Stimulated activated CD4-positive, alpha-beta T cell treated with anti-CD3 and anti-CD28 coated beads, Interleukin-4, amount 100 ng/mL, for 1 hour (primary cell): ENCODE measurements around the gene MTG2.

Experiments used
- DNase-seq: peaks from one replicate; pipeline ENCODE4 v3.0.0-alpha.2; 2020

MTG2 gene

DNA sequence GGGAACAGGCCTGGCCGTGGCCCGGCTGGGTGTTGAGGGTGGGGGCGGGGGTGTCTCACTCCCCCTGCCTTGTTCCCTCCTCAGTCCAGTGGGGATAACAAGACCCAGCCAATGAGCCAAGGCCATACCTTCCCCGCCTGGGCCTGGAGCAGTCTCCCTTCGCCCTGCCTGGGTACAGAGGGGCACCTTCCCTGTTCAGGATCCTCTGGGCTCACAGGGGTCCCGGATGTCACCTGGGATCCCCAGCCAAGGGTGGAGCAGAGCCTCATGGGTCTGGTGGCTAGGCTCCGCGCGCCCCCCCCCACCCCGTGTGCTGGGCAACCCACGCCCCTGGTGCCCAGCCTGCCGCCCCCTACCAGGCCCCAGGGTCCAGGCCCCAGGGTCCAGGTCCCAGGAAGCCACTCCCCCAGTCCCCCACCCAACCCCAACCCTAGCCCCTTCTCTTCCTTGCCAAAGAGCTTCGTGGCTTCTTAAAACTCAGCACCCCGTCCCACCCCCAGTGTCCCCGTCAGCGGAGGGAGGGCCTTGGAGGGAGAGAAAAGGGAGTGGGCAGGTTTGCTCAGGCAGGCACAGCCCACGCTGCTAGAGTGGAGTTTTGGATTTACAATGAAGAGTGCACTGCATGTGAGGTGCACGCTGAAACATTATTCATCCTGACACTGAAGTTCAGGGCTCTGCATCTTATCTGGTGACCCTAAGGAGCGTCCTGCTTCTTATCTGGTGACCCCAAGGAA, 25.4 kb downstream of the MTG2 start:
- no peak for DNase-seq

DNA sequence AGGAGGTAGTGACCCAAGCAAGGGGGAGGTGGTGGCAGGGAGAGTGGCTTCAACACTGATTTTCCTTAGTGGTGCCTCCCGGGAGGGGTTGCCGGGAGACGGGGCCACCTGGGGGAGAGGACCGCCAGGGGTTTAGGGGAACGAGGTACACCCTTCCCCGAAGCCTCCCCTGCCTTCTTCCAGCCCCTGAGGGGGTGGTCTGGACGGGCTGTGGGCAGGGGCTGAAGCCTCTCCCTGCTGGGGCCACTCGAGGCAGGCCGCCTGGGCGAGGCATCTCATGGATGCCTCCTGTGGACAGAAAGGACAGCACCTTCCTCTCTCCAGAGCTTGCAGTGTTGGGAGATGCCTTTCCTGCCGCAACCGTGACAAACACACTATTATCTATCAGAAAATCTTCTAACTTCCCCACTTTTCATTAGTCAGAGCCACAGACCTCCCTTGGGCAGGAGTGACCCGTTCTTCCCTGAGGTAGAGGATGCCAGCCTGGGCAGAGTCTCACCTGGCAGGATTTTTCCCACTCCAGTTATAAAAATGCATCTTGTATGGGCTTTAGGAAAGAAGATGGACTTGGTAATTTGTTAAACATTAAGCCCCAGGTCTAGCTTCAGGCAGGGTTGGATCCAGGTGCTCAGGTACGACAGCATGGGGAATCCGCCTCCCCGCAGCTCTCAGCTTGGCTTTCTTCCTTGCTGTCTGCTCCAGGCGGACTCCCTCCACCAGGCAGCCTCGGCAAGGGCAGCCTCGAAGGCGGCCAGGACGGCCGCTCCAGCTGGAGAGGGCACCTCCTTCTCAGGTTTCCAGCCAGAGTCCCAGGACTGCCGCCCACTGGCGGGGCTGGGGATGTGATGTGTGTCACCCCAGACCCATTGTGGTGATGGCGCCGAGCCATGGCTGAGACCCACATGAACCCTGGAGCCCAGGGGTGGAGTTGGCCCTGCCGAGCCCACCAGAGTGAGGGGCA, 26.2 kb downstream of the MTG2 start:
- DNase-seq: no peak

DNA sequence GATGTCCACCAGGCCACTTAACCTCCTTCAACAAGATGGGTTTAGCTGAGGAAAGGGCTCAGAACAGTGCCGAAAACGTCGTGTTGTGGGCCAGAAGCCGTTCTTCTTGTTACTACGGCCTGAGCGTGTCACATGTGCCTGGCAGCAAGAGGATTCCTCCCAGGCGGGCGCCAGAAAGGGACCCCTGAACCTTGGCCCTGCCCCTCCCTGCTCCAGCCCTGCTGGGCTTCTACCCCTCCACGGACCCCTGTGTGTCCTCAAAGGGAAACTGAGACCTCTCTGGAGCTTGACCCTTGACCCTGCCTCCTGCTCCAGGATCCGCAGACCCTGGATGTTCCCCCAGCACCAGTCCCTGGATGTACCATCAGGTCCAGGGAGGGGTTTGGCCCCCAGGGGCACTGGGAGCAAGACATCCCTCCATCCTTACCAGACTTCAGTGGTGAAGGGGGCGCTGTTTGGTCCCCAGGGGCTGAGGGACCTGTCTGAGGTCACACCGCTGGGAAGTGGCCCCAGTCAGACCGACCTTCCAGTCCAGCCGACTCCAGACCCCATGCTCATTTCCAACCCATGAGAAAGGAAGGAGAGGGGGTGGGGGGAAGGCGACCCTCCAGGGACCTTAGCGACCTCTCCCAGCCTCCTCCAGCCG, 27.1 kb downstream of the MTG2 start:
- DNase-seq: no peak

DNA sequence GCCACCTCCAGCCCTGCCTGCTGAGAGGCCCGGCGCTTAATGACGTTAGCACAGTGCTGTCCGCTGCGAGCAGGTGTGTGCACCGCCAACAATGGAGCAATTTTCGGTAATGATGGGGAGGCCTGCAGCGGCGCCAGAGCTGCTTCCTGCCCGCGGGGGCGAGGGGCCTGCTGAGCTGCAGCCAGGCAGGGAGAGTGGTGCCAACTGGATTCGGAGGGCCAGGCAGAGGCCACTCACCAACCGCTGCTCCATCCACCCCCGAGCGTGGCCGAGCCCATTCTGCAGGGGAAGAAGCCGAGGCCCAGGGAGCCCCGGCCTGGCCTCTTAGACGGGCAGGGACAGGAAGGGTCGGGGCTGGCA, 27.6 kb downstream of the MTG2 start:
- no peak for DNase-seq

DNA sequence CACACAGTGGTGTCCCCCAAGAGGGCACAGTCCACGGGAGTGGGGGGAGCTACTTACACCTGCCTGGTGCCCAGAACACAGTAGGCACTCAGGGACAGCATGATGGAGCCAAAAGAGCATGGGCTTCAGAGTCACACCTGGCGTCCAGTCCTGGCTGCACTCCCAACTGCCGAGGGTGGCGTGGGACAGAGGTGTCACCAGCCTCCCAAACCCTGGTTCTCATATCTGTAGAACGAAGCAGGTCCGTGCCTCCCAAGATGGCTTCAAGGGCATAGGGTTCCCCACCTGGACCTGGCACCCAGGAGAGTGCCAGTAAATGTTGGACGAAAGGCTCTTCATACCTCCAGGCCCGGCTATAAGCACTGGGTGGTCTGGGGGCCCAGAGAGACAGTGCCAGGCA, 28.4 kb downstream of the MTG2 start:
- DNase-seq: no peak

DNA sequence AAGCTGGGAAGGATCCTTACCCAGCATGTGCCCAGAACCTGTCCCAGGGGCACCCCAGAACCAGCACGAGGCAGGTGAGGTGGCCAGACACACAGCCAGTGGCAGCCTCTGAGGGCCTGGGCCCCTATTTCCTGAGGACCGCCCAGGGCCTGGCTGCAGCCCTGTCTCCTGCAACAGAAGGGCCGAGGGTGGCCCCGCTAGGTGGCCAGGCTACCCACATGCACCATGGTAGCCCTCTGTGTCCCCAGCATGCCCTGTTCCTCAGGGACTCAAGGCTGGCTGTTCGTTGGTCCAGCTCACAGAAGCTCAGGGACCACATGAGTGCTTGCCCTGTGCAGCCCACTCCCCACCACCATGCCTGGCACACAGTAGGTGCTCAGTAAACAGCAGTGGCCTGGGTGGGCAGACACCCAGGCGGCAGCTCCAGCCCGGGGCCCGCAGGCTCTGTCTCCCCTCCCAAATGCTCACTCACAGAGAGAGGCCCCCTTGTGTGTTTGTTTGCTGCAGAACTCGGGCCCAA, 29.0 kb downstream of the MTG2 start:
- no peak for DNase-seq

DNA sequence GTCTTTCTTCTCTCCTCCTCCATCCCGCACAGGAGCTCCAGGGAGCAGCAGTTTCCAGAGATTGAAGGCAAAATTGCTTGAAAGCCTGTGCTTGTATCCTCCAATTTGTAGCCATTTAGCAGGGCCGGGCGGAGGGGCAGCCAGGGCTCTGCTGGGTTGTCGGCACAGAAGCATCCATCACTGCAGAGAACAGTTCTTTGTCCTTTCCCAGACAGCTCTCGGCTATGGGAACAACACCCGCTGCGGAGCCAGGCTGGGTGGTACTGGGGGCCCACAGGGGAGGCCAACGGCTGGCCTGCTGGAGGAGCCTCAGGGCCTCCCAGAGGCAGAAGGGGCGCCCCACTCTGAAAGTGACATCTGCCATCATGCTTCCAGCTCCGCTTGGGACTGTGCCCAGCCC, 29.5 kb downstream of the MTG2 start:
- DNase-seq: no peak

DNA sequence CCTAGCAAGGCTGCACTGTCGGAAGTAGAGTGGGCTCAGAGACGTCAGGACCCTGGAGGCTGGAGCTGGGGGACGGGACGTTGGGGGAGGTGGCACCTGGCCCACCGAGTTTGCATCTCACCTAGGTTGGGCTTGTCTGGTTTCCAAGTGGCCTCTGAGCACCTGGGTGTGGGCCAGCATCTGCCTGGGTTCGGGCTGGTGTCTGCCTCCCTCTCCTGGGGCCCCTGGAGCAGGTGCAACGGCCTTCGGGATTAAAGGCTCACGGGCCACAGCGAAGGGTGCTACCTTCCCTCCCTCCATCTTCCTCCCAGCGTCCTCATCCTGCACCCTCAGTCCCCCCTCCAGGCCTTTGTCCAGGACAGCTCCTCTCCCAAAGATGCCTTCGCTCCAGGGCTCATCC, 31.2 kb downstream of the MTG2 start:
- DNase-seq: no peak

DNA sequence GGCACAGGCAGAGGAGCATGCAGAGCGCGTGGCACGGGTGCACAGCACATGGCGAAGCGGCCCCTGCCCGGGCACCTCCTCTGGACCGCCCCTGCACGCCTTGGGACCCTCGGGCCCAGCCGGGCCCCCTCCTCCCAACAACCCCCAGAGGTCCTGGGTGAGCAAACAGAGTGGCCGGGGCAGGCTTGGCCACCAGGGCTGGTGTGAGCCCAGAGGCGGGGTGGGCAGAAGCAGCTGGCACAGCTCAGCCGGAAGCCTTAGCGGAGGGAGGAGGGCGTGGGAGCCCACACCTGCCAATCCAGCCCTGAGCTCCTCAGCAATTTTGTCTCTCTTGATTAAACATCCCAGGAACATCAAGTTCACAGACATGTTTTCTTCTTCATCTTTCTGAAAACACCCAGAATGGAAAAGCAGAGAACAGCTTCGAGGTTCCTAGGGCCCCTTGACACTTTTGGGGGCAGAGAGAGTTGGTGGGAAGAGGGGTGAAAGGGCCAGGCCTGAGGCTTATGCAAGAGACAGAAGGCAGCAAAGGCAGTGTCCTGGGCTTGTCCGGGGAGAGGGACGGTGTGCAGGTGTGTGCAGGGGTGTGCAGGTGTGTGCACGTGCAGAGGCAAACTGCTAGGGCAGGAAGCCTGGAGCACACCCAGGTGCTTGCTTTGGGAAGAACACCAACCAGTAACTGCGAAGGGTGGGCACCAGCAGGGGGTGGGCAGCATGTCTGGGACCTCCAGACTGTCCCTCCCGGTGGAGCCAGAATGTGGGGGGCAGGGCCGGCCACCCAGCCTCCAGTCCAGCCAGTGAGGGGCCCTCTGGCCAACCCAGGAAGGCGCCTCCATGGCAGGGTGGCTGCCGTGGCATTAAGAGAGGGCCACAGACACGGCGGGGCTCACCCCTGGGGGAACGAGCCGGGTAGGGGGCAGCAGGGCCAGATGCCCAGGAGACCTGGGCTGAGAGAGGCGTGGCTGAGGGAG, 32.5 kb downstream of the MTG2 start:
- no peak for DNase-seq

DNA sequence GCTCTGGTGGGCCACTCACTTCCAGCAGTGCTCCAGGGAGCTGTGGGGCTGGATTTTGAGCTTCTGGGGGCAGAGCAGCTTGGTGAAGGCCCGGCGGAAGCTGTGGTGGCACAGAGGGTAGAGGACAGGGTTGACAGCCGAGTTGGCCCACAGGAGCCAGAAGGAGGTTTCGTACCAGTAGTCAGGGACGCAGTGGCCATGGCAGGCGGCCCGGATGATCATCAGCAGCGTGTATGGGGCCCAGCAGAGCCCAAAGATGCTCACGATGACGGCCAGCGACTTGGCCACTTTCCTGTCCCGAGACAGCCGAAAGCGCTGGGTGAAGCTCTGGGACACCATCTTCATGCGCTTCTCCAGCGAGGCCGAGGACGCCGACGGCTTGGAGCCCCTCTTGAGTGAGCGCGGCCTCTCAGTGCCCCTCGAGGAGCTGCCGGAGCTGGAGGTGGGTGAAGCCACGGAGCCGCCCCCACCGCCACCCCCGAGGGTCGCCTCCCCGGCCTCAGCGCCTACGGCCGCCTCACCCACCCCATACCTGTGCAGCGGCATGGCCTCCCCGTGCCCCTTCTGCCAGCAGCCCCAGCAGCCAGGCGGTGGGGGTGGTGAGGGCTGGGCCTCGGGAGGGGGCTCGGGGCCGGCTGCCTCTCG, 33.3 kb downstream of the MTG2 start:
- no peak for DNase-seq

DNA sequence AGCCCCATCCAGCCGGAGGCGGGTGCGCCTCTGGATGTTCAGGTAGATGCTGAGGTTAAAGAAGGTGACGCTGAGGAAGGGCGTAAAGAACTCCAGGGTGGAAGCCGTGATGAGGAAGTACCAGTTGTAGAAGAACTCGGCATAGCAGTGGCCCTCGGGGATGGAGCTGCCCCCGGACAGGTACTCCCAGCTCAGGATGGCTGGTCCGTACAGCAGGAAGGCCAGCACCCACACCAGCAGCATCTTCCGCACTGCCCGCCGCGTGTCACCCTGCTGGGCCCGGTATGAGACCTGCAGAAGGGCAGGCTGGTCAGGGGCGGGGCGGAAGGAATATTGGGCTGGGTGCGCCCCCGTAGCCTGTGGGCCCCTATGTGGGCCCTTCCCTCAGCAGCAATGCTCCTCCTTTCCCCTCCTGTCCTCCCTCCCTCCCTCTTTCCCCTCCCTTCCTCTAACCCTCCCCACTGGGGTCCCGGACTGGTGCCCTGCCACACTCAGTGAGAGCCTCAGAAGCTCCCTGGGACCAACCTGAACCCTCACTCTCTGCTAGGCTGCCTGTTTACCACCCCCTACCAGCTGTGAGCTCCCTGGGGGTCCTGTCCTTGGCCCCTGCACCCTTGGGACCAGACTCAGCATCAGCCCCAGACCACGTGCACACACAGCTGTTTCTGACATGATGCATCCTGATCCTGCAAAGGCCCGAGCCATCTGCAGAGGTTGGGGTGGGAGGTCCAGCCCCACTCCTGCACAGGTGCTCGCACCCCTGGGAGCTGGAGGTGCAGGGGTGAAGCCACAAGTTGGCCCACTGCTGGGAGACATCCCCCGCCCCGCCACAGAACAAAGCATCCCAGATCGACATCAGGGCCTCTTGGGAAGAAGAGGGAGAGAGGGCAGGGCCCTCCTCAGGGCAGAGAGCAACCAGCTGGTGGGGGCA, 34.1 kb downstream of the MTG2 start:
- DNase-seq: no peak

DNA sequence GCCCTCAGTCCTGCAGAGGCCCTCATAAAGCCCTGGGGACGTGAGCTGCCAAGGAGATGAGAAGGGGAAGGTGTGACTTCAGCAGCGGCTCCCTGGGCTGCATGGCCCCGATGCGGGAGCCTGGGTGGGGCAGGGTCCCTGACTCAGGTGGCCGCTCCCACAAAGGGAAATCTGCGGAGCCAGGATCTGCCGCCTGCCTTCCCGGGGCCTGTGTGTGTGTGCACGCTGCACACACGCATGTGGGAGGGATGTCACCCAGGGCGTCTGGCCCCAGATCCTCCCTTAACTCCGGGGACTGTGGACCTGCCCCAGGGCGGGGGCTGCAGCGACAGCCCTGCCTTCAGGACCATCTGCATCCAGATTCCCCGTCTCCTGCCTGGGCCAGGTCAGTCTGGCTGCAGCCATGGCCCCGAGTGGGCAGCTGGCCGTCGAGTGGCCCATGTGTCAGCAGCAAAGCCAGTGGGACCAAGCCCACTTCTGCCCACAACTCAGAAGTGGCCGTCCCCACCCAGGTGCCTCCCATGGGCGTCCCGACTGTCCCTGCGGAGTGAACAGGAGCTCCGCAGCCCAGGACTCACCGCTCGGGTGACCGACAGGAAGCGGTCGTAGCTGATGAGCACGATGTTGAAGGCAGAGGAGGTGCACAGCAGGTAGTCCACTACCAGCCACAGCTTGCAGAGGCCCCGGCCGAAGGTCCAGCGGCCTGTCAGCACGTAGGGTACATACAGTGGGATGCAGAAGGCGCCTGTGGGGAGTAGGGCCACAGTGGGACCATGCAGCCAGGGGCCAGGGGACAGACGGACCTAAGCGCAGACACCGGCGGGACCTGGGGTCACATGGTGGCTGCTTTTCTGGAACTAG, 35.3 kb downstream of the MTG2 start:
- DNase-seq: no peak

DNA sequence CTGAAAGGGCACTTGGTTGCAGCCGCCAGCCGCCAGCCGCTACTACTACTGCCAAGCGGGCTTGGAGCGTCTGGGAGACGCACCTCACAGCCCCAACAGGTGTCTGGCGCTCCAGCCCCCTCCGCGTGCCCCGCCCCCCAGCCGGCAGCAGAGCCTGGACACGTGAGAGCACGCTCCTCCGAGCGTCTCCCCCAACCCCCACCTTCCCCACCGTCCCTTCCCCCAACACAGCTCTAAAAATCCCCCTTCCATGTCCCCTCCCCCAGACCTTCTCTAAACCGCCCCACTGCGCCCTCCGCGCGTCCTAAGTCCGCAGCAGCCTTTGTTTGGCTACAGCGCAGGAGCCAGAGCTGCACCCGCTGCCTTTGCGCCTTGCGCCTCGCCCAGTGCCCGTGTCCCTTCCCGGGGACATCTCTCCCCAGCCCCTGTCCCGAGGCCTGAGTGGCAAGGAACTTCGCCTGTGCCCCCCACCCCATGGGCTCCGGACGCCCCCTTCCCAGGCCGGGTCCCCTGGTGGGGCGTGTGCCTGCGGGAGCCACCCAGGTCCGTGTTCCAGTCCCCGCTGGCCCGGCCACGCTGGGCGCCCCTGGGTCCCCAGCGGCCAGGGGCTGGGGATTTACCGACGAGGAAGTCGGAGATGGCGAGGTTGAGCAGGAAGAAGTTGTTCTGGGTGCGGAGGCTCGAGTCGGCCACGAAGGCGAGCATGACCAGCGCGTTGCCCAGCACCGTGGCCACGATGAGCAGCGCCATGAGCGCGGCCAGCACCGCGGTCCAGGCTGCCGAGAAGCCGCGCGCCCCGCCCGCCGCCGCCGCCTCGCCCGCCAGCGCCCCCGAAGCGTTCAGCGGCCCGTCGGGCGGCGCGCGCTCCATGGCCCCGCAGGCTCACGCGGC, 36.5 kb downstream of the MTG2 start:
- no peak for DNase-seq

DNA sequence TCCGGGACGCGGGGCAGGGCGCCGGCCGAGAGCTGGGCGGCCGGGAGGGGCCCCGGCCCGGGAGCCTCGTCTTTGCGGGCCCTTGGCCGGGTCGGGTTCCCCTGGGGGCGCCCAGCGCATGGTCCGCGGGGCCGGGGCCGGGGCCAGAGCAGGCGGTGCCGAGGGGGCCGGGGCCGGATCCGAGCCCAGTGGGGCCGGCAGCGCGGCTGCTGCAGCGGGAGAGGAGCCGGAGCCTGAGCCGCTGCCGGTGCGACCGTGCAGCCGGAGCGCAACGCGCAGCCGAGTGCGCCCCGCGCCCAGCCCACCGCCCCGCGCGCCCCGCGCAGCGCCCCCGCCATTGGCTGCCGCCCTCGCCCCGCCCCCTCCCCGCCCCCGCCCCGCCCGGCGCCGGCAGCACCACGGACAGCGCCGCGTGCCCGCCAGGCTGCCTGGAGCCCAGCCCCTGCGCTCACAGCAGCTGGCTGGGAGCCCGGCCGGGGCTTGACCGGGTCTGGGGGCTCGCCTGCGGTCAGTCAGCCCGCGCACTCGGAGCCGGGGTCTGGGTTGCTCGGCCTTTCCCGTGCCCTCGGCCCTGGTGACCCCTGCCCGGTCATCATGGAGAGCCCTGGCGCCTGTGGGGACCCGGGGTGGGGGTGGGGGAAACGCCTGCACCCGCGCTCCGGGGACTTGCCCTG, 37.3 kb downstream of the MTG2 start, which contains the start of gene HRH3:
HRH3 (minus strand) TSS at position 287 of the 674 bp plus-strand sequence. CDS start 308 bp downstream, outside the sequence.
- peak; percentile 44 for DNase-seq

DNA sequence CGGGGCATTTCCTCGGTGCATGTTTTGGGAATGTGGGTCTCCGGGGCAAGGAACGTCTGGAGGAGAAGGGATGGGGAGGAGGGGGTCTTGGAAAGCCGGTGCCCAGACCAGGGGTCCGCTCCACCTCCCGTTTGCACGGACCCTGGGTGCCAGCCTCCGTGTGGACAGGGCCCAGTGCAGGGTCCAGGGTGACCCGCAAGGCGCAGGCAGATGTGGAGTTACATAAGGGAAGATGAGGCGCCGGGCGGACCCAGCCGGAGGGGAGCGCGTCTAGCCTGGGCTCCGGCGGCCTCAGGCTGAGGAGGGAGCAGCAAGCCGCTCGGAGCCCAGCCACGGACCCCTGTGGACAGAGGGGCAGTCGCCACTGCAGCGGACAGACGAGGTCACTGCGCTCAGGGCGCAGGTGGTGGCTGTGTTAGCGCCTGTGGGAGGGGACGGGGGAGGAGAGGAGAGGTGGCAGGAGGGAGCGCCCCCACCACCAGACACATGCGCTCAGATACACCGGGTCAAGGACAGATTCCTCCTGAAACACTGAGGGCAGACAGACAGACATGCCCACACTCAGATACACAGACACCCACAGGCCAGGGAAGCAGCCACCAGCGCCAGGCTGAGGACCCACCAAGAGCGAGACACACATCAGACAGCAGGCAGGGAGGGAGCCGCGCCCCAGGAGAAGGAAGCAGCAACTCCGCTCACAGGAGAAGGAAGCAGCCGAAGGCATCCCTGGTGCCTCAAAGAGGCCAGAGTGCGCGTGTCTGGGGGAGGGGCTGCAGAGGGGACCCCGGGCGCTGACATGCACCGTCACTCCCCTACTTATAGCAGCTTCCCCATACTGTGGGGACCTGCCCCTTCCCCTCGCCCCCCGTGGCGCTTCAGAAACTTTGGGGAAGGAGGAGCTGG, 38.1 kb downstream of the MTG2 start:
- DNase-seq: no peak

DNA sequence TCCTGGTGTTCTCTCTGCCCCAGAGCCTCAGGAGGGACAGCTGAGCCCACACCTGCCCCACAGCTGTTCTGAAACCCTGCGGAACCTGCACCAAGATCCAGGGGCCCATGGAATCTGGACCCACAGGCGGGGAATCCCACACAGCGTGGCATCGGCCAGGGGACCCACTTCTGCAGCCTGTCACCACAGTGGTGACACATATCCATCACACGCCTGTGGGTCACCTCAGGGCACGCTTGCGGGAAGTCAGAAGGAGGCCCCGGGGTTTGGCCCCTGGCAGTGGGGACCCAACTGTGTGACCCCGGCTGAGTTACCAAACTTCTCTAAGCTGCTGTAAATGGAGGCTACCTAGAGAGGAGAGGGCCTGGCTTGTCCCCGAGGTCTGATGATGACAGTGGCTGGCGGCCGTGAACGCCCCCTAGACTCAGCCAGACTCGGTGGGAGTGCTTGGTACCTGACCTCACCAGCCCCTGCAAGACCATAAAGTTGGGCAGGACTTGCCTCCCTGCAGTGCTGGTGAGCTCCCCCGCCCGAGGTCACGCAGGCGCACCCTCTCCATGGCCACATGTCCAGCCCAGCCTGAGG, 39.5 kb downstream of the MTG2 start:
- no peak for DNase-seq
